Stimulated activated naive B cell treated with anti-CD40 and anti-IgM and Interleukin-4, amounts not matched to agents 10 μg/mL and 1 μg/mL and 100 μg/mL, for 72 hours (primary cell): ENCODE results near the gene IL10RA.
A peak's percentile ranks its signal among the peaks of the same experiment; 100 is the strongest.

Experiments
- ATAC-seq, 2 donors: fragments of 150-1000 bp; cut with Tn5 transposase; replicated peaks; 2 replicates each; pipeline ENCODE4 v1.10.0; 2021; ENCODE audit warnings: moderate library complexity in 1 of 2
- DNase-seq: peaks from one replicate; pipeline ENCODE4 v3.0.0; 2021
- H3K27ac Mint-ChIP-seq: one replicate; pipeline ENCODE4 v1.8.0; 2022; ENCODE audit warnings: mild to moderate bottlenecking, mixed read lengths
- H3K27me3 Mint-ChIP-seq, 2 donors: one replicate each; pipeline ENCODE4 v1.8.0; 2022; ENCODE audit warnings: mixed read lengths in 2 of 2
- H3K36me3 Mint-ChIP-seq, 2 donors: one replicate each; pipeline ENCODE4 v1.8.0; 2022; ENCODE audit warnings: mixed read lengths in 2 of 2, mild to moderate bottlenecking in 1 of 2
- H3K4me1 Mint-ChIP-seq, 2 donors: one replicate each; pipeline ENCODE4 v1.8.0; 2022; ENCODE audit warnings: mixed read lengths in 2 of 2, mild to moderate bottlenecking in 1 of 2
- H3K4me3 Mint-ChIP-seq, 2 donors: one replicate each; pipeline ENCODE4 v1.8.0; 2022; ENCODE audit warnings: mild to moderate bottlenecking in 2 of 2, mixed read lengths in 2 of 2, moderate library complexity in 1 of 2
- H3K9me3 Mint-ChIP-seq, 2 donors: one replicate each; pipeline ENCODE4 v1.8.0; 2022; ENCODE audit warnings: mixed read lengths in 2 of 2, mild to moderate bottlenecking in 1 of 2

IL10RA gene

DNA sequence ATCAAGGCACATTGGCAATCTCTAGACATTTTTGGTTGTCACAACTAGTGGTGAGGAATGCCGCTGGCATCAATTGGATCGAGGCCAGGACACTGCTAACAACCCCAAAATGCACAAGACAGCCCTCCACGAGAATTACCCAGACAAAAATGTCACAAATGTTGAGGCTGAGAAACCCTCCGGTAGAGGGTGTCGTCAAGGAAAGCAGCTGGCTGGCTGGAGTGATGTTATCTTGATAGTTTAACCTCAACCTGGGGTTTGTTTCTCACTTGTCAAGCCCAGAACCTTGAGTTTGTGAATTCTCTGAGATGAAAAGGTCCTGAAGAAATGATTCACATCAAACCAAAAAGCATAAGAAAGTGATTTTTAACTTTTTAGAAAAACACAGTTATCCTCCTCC, 35.9 kb upstream of the IL10RA start:
- ATAC-seq (peak; percentile 41 to 47), DNase-seq (no peak)
- Mint-ChIP-seq H3K27ac (peak overlapping the region; percentile 94), H3K36me3 (no peaks in the 10 kb centered on the region), H3K27me3 (no peaks in the 10 kb centered on the region), H3K4me1 (peaks cover 54 to 90% of the 10 kb centered on the region in 2 donors), H3K4me3 (peak overlapping the region; percentile 37 to 71), H3K9me3 (no peaks in the 10 kb centered on the region)

- H3K27ac Mint-ChIP-seq, result peak overlapping the region; percentile 94
- no peaks in the 10 kb centered on the region for H3K9me3 Mint-ChIP-seq
- peak; percentile 76 to 81 for ATAC-seq
- H3K36me3 Mint-ChIP-seq, result no peaks in the 10 kb centered on the region
- DNase-seq, result no peak
- no peaks in the 10 kb centered on the region for H3K27me3 Mint-ChIP-seq
- peaks cover 46 to 80% of the 10 kb centered on the region in 2 donors for H3K4me1 Mint-ChIP-seq
- peak overlapping the region; percentile 37 to 71 for H3K4me3 Mint-ChIP-seq
Observed at GRCh38 chr11:117950993-117951961, 34.9 kb upstream of the IL10RA start.

DNA sequence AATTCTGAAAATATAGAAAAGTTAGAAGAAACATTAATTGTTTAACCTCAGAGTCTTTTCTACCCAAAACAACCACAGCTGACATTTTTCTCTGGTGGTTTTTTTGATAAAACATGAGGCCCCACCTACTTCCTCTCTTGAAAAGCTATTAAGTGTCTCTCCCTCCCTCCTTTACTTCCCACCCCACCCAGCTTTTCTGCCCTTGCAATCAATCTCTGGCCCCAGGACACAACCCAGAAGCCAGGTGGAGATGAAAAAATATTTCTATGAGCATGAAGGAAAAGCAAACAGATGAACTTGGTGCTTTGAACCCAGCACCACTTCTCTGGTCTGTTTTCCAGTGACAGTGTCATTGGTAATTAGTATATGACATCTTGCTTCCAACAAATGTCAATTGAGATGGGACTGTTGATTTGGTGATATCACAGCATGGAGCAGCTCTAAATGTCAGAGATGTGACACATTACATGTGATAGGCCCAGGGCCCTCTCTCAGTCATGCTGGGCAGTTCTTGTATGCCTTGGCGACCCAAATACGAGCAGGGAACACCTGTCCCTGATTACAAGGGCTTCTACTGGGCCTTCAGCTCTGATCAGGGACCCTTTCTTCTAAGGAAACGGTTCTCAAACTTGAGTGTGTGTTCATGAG, 33.0 kb upstream of the IL10RA start:
- Mint-ChIP-seq H3K36me3 (peaks cover 12% of the 10 kb centered on the region in 2 donors), H3K9me3 (peaks cover 12 to 13% of the 10 kb centered on the region in 2 donors), H3K27me3 (no peaks in the 10 kb centered on the region), H3K4me1 (peaks cover 36 to 61% of the 10 kb centered on the region in 2 donors), H3K27ac (peak overlapping the region; percentile 20), H3K4me3 (no peak overlapping the region)
- no peak for ATAC-seq
- no peak for DNase-seq

GRCh38 chr11:117958949-117959348, 27.2 kb upstream of the IL10RA start:
- Mint-ChIP-seq H3K4me3 (no peak overlapping the region), H3K27ac (no peak overlapping the region), H3K27me3 (no peaks in the 10 kb centered on the region), H3K9me3 (peaks cover 23 to 29% of the 10 kb centered on the region in 2 donors), H3K4me1 (peaks cover 17 to 25% of the 10 kb centered on the region in 2 donors), H3K36me3 (peaks cover 24 to 29% of the 10 kb centered on the region in 2 donors)
- DNase-seq (no peak), ATAC-seq (no peak)

DNA sequence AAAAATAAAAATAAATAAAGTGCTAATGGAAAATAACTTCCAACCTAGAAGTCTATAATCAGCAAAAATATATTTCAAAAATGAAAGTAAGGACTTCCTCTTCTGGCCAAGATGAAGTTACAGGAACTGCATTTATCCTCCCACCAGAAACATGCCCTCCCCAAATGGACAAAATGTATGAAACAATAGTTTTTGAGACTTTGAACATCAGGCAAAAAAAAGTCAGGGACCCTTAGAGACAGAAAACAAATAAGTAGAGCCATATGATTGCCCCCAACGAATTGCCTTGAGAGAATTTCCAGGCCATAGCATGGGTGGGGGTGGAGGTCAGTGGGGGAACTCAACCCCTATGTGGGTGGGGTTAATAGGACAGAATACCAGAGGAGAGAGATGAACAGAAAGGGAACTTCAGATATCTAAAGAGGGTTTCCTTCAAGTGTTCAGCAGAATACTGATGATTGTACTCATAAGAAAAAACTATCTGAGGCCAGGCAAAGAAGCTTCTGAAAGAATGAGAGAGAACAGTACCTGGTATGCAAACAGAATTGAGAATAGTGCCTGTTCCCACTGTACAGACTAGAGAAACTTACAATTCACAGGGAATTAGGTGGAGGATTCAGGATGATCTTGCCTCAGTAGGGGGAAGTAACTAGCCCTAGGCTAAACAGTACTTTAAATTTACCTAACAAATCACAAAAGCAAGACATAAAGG, 26.6 kb upstream of the IL10RA start:
- Mint-ChIP-seq H3K4me3 (peak overlapping the region; percentile 30 to 35), H3K27me3 (no peaks in the 10 kb centered on the region), H3K36me3 (peaks cover 24 to 29% of the 10 kb centered on the region in 2 donors), H3K9me3 (peaks cover 23 to 29% of the 10 kb centered on the region in 2 donors), H3K27ac (peak overlapping the region; percentile 38), H3K4me1 (peaks cover 17 to 22% of the 10 kb centered on the region in 2 donors)
- ATAC-seq, result peak; percentile 58 to 59
- no peak for DNase-seq

DNA sequence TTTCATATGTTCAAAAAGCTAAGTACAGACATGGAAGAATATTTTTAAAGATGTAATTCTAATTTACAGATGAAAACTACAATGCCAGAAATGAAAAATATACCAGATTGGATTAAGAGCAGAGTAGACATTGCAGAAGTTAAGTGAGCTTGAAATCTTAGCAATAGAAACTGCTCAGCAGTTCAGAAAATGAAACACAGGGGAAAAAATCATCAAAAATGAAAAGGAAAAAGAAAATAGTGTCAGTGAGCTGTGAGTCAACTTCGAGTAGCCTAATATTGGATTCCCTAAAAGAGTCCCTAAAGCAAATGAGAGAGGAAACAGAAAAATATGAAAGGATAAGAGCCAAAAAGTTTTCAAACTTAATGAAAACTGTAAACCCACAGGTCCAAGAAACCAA, 25.8 kb upstream of the IL10RA start:
- H3K4me3 Mint-ChIP-seq, result no peak overlapping the region
- peaks cover 24 to 29% of the 10 kb centered on the region in 2 donors for H3K36me3 Mint-ChIP-seq
- H3K27me3 Mint-ChIP-seq, result no peaks in the 10 kb centered on the region
- H3K9me3 Mint-ChIP-seq, result peaks cover 23 to 29% of the 10 kb centered on the region in 2 donors
- DNase-seq (no peak), ATAC-seq (no peak)
- peaks cover 17 to 22% of the 10 kb centered on the region in 2 donors for H3K4me1 Mint-ChIP-seq
- H3K27ac Mint-ChIP-seq, result no peak overlapping the region

DNA sequence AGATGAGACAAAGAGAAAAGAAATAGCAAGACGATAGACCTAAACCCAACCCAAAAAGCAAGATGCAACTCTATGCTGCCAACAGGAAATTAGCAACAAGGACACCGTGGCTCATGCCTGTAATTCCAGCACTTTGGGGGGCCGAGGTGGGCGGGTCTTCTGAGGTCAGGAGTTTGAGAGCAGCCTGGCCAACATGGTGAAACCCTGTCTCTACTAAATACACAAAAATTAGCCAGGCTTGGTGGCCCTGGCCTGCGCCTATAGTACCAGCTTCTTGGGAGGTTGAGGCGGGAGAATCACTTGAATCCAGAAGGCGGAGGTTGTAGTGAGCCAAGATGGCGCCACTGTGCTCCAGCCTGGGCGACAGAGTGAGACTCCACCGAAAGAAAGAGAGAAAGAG, 24.3 kb upstream of the IL10RA start:
- Mint-ChIP-seq H3K4me3 (no peak overlapping the region), H3K36me3 (peaks cover 23 to 29% of the 10 kb centered on the region in 2 donors), H3K9me3 (peaks cover 22 to 29% of the 10 kb centered on the region in 2 donors), H3K4me1 (peaks cover 17 to 22% of the 10 kb centered on the region in 2 donors), H3K27ac (no peak overlapping the region), H3K27me3 (no peaks in the 10 kb centered on the region)
- no peak for ATAC-seq
- DNase-seq, result no peak

GRCh38 chr11:117962826-117963225, 23.4 kb upstream of the IL10RA start:
- H3K4me3 Mint-ChIP-seq, result no peak overlapping the region
- peaks cover 13 to 21% of the 10 kb centered on the region in 2 donors for H3K9me3 Mint-ChIP-seq
- no peak for DNase-seq
- H3K4me1 Mint-ChIP-seq, result peaks cover 17 to 22% of the 10 kb centered on the region in 2 donors
- no peaks in the 10 kb centered on the region for H3K27me3 Mint-ChIP-seq
- H3K27ac Mint-ChIP-seq, result no peak overlapping the region
- ATAC-seq, result no peak
- peaks cover 14 to 21% of the 10 kb centered on the region in 2 donors for H3K36me3 Mint-ChIP-seq

- Mint-ChIP-seq H3K27ac (peak overlapping the region; percentile 80), H3K4me3 (no peak overlapping the region), H3K4me1 (peaks cover 18 to 20% of the 10 kb centered on the region in 2 donors), H3K27me3 (no peaks in the 10 kb centered on the region), H3K9me3 (no peaks in the 10 kb centered on the region), H3K36me3 (no peaks in the 10 kb centered on the region)
- no peak for ATAC-seq
- DNase-seq, result no peak
Observed at GRCh38 chr11:117966908-117967307, 19.3 kb upstream of the IL10RA start.

- Mint-ChIP-seq H3K27ac (no peak overlapping the region), H3K27me3 (no peaks in the 10 kb centered on the region), H3K4me3 (no peak overlapping the region), H3K36me3 (no peaks in the 10 kb centered on the region), H3K4me1 (peaks cover 24 to 42% of the 10 kb centered on the region in 2 donors), H3K9me3 (no peaks in the 10 kb centered on the region)
- DNase-seq (no peak), ATAC-seq (no peak)
Observed at GRCh38 chr11:117969160-117969991, 16.8 kb upstream of the IL10RA start.

DNA sequence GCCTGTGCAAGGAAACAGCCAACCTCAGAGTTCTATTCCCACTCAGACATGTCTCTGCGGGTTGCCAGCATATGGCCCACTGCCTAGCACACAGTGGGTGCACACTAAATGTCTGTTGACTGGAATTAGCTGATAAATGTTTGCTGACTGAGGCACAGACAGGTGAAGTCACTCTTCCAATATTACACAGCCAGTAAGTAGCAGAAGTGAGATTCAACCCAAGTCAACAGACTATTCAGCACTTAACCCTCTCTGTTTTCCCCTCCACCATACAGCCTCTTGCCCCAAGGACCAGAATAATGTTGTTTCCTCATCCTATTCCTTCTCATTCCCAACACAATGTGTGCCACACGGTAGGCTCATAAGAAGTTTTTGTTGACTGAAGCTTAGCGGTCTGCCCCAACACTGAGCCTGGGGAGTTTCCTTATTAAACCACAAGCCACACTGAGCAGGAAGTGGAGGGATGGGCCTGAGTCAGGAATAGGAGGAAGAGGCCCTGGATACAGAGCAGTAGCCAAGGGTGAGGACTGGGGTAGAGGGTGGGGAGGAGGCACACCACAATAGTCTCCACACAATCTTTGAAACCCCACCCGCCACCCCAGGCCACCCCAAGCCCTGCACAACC, 15.7 kb upstream of the IL10RA start:
- H3K9me3 Mint-ChIP-seq, result no peaks in the 10 kb centered on the region
- H3K4me1 Mint-ChIP-seq, result peaks cover 25 to 51% of the 10 kb centered on the region in 2 donors
- no peak overlapping the region for H3K27ac Mint-ChIP-seq
- H3K27me3 Mint-ChIP-seq, result no peaks in the 10 kb centered on the region
- DNase-seq (no peak), ATAC-seq (peak; percentile 69 to 71)
- H3K36me3 Mint-ChIP-seq, result no peaks in the 10 kb centered on the region
- peak overlapping the region in 1 of 2 donors; percentile 37 for H3K4me3 Mint-ChIP-seq

DNA sequence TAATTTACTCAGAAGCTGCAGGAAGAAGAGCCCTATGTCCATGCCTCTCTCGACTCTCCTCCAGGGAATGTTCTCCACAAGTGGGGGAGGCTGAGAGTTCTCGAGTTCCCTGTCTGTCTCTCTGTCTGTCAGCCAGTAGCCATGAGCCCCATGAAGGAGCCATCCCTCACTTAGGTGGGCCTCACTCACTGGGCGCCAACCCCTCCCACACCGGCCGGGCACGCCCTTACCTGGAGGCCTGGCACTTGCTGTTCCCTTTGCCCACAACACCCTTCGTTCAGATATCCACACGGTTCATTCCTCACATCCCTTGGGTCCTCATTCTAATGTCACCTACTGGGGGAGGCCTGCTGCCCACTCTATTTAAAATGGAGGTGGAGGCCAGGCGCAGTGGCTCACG, 14.2 kb upstream of the IL10RA start:
- peaks cover 30 to 57% of the 10 kb centered on the region in 2 donors for H3K4me1 Mint-ChIP-seq

More for the DNA sequence above, 14.2 kb upstream of the IL10RA start:
- Mint-ChIP-seq H3K9me3 (no peaks in the 10 kb centered on the region), H3K27ac (no peak overlapping the region), H3K36me3 (peaks cover 2% of the 10 kb centered on the region in 2 donors), H3K27me3 (no peaks in the 10 kb centered on the region), H3K4me3 (no peak overlapping the region)
- ATAC-seq, result no peak
- DNase-seq, result no peak
